SK-N-SH (cell line): ENCODE results near the gene CASZ1. TPM values are rescaled to one million over a fixed set of nuclear protein-coding genes. Genes with fewer than 3 reads are reported as not detected.

Experiments used
- CTCF ChIA-PET: fragments of 300-600, 350-600 bp; formaldehyde crosslinking; extraction: SDS; loops from one replicate; lab custom pipeline; 2021; lab: Yijun Ruan, JAX
- POLR2A ChIA-PET: fragments of 350-600 bp; sonication (Branson Sonifier 250); formaldehyde crosslinking; extraction: SDS; loops from one replicate; lab custom pipeline; 2020; ENCODE audit warnings: antibody characterized with exemption, inconsistent platforms; lab: Yijun Ruan, JAX
- DNase-seq: peaks from one replicate; pipeline ENCODE4 v3.0.0; 2012
- H2AFZ ChIP-seq: fragments of 200-600 bp; sonication (generic); 2 replicates; pipeline ENCODE4 v1.8.1; 2016; ENCODE audit warnings: antibody characterized with exemption, mild to moderate bottlenecking, low read depth
- H3F3A ChIP-seq: fragments of 200-600 bp; sonication (generic); replicated peaks from 2 replicates; pipeline ENCODE3; 2016; ENCODE audit warnings: antibody characterized with exemption, mild to moderate bottlenecking; ENCODE audit not compliant: insufficient read depth
- H3K27ac ChIP-seq, 2 experiments: fragments of 200-500 bp in 1 of 2; fragments of 200-600 bp in 1 of 2; sonication (Bioruptor generic) in 1 of 2; sonication (generic), shearing (Covaris generic) in 1 of 2; 2 replicates each; pipeline versions ENCODE4 v1.5.1 to v1.6.1; 2014 to 2016; ENCODE audit warnings: low read depth in 2 of 2, inconsistent platforms in 1 of 2, low read length in 1 of 2, mild to moderate bottlenecking in 1 of 2, mixed read lengths in 1 of 2
- H3K27me3 ChIP-seq: fragments of 200-600 bp; sonication (generic), shearing (Covaris generic); 2 replicates; pipeline ENCODE4 v1.6.1; 2016; ENCODE audit warnings: mixed run types; ENCODE audit not compliant: insufficient read depth
- H3K36me3 ChIP-seq, 2 experiments: fragments of 200-500 bp in 1 of 2; fragments of 200-600 bp in 1 of 2; sonication (Bioruptor generic) in 1 of 2; sonication (generic) in 1 of 2; replicated peaks in 1 of 2; 2 replicates each; pipeline versions ENCODE3 to v1.5.1; 2014 to 2016; ENCODE audit warnings: low read length in 1 of 2, mild to moderate bottlenecking in 1 of 2; ENCODE audit not compliant: insufficient read depth in 2 of 2, control insufficient read depth in 1 of 2
- H3K4me1 ChIP-seq, 2 experiments: fragments of 200-500 bp in 1 of 2; fragments of 200-600 bp in 1 of 2; sonication (Bioruptor generic) in 1 of 2; sonication (generic), shearing (Covaris generic) in 1 of 2; 2 replicates each; pipeline versions ENCODE4 v1.5.1 to v1.6.1; 2014 to 2016; ENCODE audit warnings: low read depth in 1 of 2, low read length in 1 of 2, mixed run types in 1 of 2; ENCODE audit not compliant: insufficient read depth in 2 of 2, control insufficient read depth in 1 of 2
- H3K4me2 ChIP-seq: fragments of 200-600 bp; sonication (generic), shearing (Covaris generic); 2 replicates; pipeline ENCODE4 v1.6.1; 2017; ENCODE audit warnings: mixed run types
- H3K4me3 ChIP-seq, 2 experiments: fragments of 200-500 bp in 1 of 2; fragments of 200-600 bp in 1 of 2; sonication (Bioruptor generic) in 1 of 2; sonication (generic), shearing (Covaris generic) in 1 of 2; 2 replicates each; pipeline versions ENCODE4 v1.5.1 to v1.8.1; 2014 to 2016; ENCODE audit warnings: low read depth in 2 of 2, inconsistent platforms in 1 of 2, low read length in 1 of 2, mild to moderate bottlenecking in 1 of 2, mixed read lengths in 1 of 2, moderate library complexity in 1 of 2
- H3K79me2 ChIP-seq: fragments of 200-600 bp; sonication (generic); 2 replicates; pipeline ENCODE4 v1.8.1; 2017; ENCODE audit warnings: mild to moderate bottlenecking; ENCODE audit not compliant: insufficient read depth
- H3K9ac ChIP-seq: fragments of 200-600 bp; sonication (generic); 2 replicates; pipeline ENCODE4 v1.6.1; 2017; ENCODE audit warnings: mixed run types
- H3K9me2 ChIP-seq: fragments of 200-600 bp; sonication (generic); 2 replicates; pipeline ENCODE4 v1.6.1; 2017; ENCODE audit warnings: mixed run types
- H3K9me3 ChIP-seq: fragments of 200-600 bp; sonication (generic); 2 replicates; pipeline ENCODE4 v1.6.1; 2017; ENCODE audit warnings: mixed run types, mild to moderate bottlenecking, moderate library complexity
- H4K20me1 ChIP-seq: fragments of 200-600 bp; sonication (generic); 2 replicates; pipeline ENCODE4 v1.6.1; 2017; ENCODE audit warnings: mild to moderate bottlenecking, mixed run types; ENCODE audit not compliant: insufficient read depth
- CHD2 ChIP-seq: fragments of 150-350 bp; IDR thresholded peaks from 2 replicates; pipeline ENCODE4 v1.6.1; 2018; ENCODE audit warnings: low read length; ENCODE audit not compliant: partially characterized antibody
- EZH2phosphoT487 ChIP-seq: fragments of 200-600 bp; sonication (generic); IDR thresholded peaks from 2 replicates; pipeline ENCODE4 v1.6.1; 2017; ENCODE audit warnings: low read depth, mixed run types, mild to moderate bottlenecking, antibody characterized with exemption, moderate library complexity, borderline replicate concordance
- FOSL2 ChIP-seq: IDR thresholded peaks from 2 replicates; pipeline ENCODE4 v1.4.0; 2012; ENCODE audit warnings: low read depth, mild to moderate bottlenecking, moderate library complexity, borderline replicate concordance
- FOXM1 ChIP-seq: IDR thresholded peaks from 2 replicates; pipeline ENCODE4 v1.4.0; 2012; ENCODE audit warnings: low read depth, mild to moderate bottlenecking
- GABPA ChIP-seq: IDR thresholded peaks from 2 replicates; pipeline ENCODE4 v1.4.0; 2012; ENCODE audit warnings: low read depth, mild to moderate bottlenecking
- JUND ChIP-seq: IDR thresholded peaks from 2 replicates; pipeline ENCODE4 v1.4.0; 2012
- MAX ChIP-seq: IDR thresholded peaks from 2 replicates; pipeline ENCODE4 v1.4.0; 2012; ENCODE audit warnings: low read depth
- MEF2A ChIP-seq: IDR thresholded peaks from 2 replicates; pipeline ENCODE4 v1.4.0; 2012; ENCODE audit warnings: low read depth, borderline replicate concordance
- PBX3 ChIP-seq: IDR thresholded peaks from 2 replicates; pipeline ENCODE4; 2012
- POLR2AphosphoS5 ChIP-seq: IDR thresholded peaks from 2 replicates; pipeline ENCODE4 v1.6.1; 2012; ENCODE audit warnings: low read depth, low read length
- RCOR1 ChIP-seq: fragments of 150-350 bp; IDR thresholded peaks from 2 replicates; pipeline ENCODE4 v1.6.1; 2017; ENCODE audit warnings: antibody characterized with exemption, low read length
- REST ChIP-seq: IDR thresholded peaks from 2 replicates; pipeline ENCODE4 v1.6.1; 2012; ENCODE audit warnings: mild to moderate bottlenecking, low read depth, low read length, moderate library complexity
- RXRA ChIP-seq: IDR thresholded peaks from 2 replicates; pipeline ENCODE4 v1.4.0; 2012; ENCODE audit warnings: low read depth, mild to moderate bottlenecking, borderline replicate concordance
- SIN3A ChIP-seq: IDR thresholded peaks from 2 replicates; pipeline ENCODE4 v1.6.1; 2012; ENCODE audit warnings: low read depth, mild to moderate bottlenecking, low read length, moderate library complexity, borderline replicate concordance
- SMC3 ChIP-seq: IDR thresholded peaks from 2 replicates; pipeline ENCODE4 v1.6.1; 2012; ENCODE audit warnings: low read depth, low read length, improper control_type of control experiment
- TCF12 ChIP-seq: IDR thresholded peaks from 2 replicates; pipeline ENCODE4 v1.4.0; 2012
- TEAD4 ChIP-seq: IDR thresholded peaks from 2 replicates; pipeline ENCODE4 v1.4.0; 2012; ENCODE audit warnings: mild to moderate bottlenecking, borderline replicate concordance; ENCODE audit not compliant: insufficient read depth
- USF2 ChIP-seq: fragments of 150-350 bp; IDR thresholded peaks from 2 replicates; pipeline ENCODE4 v1.6.1; 2017; ENCODE audit warnings: antibody characterized with exemption, low read length, low read depth, borderline replicate concordance
- ZBTB33 ChIP-seq: IDR thresholded peaks from 2 replicates; pipeline ENCODE4 v1.4.0; 2012; ENCODE audit warnings: low read depth, borderline replicate concordance
- WGBS: methylation state at CpG from one replicate; pipeline ENCODE4 v1.1.6; 2017; ENCODE audit warnings: low lambda C conversion rate; 5-methylcytosine and 5-hydroxymethylcytosine counted together
- polyA plus RNA-seq, 3 experiments: library from polyadenylated mRNA; depleted of rRNA; stranded (reverse); fragments of >200 nt; gene quantifications; 2 replicates each; pipeline ENCODE4 v1.2.3, GENCODE V29; 2012

CASZ1 gene
- polyA plus RNA-seq, 1 of the 3 experiments (the other 2 are of a cell fraction): 0.51 TPM

- Histone ChIP-seq H3K79me2 (no peaks in the 10 kb centered on the region), H3F3A (no peaks in the 10 kb centered on the region), H3K9me2 (no peaks in the 10 kb centered on the region), H4K20me1 (no peaks in the 10 kb centered on the region), H3K27ac (no peak overlapping the region), H3K4me1 (peaks cover 0 to 12% of the 10 kb centered on the region in 2 experiments; a peak in 2 of 4 replicates), H3K4me2 (no peak overlapping the region), H3K27me3 (no peaks in the 10 kb centered on the region), H2AFZ (no peak overlapping the region), H3K9ac (no peak overlapping the region), H3K4me3 (no peak overlapping the region), H3K36me3 (no peaks in the 10 kb centered on the region), H3K9me3 (no peaks in the 10 kb centered on the region)
- CTCF ChIA-PET: no interaction called here
- 72% methylated on average over 6 of the region's 6 CpGs for WGBS
- TF ChIP-seq EZH2phosphoT487 (no peak), REST (no peak), SIN3A (no peak)
- POLR2A ChIA-PET: no interaction called here
- DNase-seq: no peak
These were observed 62.1 kb downstream of the CASZ1 start for GRCh38 chr1:10734375-10734774.

GRCh38 chr1:10733474-10734366 lies 62.7 kb downstream of the CASZ1 start:
- H3K4me1 ChIP-seq: peaks cover 0 to 12% of the 10 kb centered on the region in 2 experiments; a peak in 2 of 4 replicates
- no peaks in the 10 kb centered on the region for H4K20me1 ChIP-seq
- no peak overlapping the region for H3K27ac ChIP-seq
- H3K79me2 ChIP-seq: no peaks in the 10 kb centered on the region
- no peaks in the 10 kb centered on the region for H3K27me3 ChIP-seq
- H3K9ac ChIP-seq: no peak overlapping the region
- no peak for DNase-seq
- no peaks in the 10 kb centered on the region for H3F3A ChIP-seq
- no peak overlapping the region for H3K4me2 ChIP-seq
- 70% methylated on average over 8 of the region's 11 CpGs for WGBS
- no peaks in the 10 kb centered on the region for H3K36me3 ChIP-seq
- H3K9me3 ChIP-seq: no peaks in the 10 kb centered on the region
- ChIA-PET POLR2A (no interaction called here), CTCF (interaction anchor here (1.0 to 1.5 kb wide), 4 partner anchors 19 to 226 kb away, joined by 3 to 6 read pairs (median 3); no protein-coding TSS in a partner anchor)
- no peaks in the 10 kb centered on the region for H3K9me2 ChIP-seq
- H2AFZ ChIP-seq: no peak overlapping the region
- no peak overlapping the region for H3K4me3 ChIP-seq
- TF ChIP-seq TCF12: no peak
- no peak for TF ChIP-seq RCOR1
- TF ChIP-seq GABPA: no peak
- TF ChIP-seq MEF2A: no peak
- no peak for TF ChIP-seq ZBTB33
- TF ChIP-seq TEAD4: no peak
- no peak for TF ChIP-seq POLR2AphosphoS5
- no peak for TF ChIP-seq RXRA
- TF ChIP-seq USF2: no peak
- no peak for TF ChIP-seq PBX3
- TF ChIP-seq FOSL2: no peak
- no peak for TF ChIP-seq MAX
- no peak for TF ChIP-seq CHD2
- TF ChIP-seq JUND: no peak
- no peak for TF ChIP-seq FOXM1
- no peak for TF ChIP-seq SMC3
